ENCODE measurements around the gene RBFOX2. TPM values are rescaled to one million over a fixed set of nuclear protein-coding genes. Genes with fewer than 3 reads are reported as not detected.

The RBFOX2 gene
- total and polyA plus RNA-seq, 2 of the 8 experiments (the other 6 are each of a cell fraction or from before 2014, with no cell fraction given), result 121 to 122 TPM

DNA sequence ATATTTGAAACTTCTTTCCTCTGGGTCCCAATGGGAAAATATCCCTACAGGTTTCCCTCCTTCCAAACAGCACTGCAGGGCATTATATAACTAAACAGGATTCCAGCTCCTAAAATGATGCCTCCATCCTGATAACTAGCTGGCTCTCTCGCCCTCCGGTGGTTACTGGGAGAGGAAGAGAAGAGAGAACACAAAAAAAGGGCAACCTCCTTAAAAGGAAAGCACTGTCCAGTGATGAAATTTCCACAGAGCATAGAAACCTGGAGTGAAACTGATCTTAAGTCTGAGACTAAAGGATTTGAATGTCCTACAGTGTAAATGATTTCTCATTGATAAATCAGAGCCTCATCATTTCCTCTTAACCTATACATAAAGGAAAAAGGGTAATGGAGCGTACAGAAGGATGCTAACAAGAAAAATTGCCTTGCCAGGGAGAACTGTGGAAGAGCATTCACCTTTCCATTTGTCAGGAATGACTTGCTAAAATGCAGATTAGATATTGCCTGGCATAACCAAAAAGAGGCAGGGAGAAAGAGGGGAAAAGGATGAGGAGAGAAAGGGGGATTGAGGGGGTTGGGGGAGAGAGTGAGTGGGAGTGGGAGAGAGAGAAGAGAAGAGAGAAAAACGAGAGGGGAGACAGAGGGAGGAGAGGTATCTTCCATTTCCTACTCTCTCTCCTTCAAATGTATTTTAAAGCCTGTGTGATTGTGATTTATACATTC, 189.6 kb downstream of the RBFOX2 start:
- TF ChIP-seq CHD2 (IDR thresholded peaks at IDR 0.05; ENCODE audit: low read length) (no peak), SUZ12 (IDR thresholded peaks at IDR 0.05; ENCODE audit: low read length) (no peak), CBX8 (IDR thresholded peaks at IDR 0.05; ENCODE audit: borderline replicate concordance, low read depth, low read length) (no peak), RAD21 (IDR thresholded peaks at IDR 0.05 in 1 of 2, conservative IDR thresholded peaks at IDR 0.05 in 1 of 2; ENCODE audit: low read depth in 2 of 2, low read length in 2 of 2) (peak; percentile 50 to 70), TBP (IDR thresholded peaks at IDR 0.05; ENCODE audit: low read depth, low read length) (no peak), EGR1 (IDR thresholded peaks at IDR 0.05; ENCODE audit: borderline replicate concordance, low read depth, low read length) (no peak), YY1 (IDR thresholded peaks at IDR 0.05; ENCODE audit: low read depth, low read length) (no peak)
- TF ChIP-seq, protein P1, sequence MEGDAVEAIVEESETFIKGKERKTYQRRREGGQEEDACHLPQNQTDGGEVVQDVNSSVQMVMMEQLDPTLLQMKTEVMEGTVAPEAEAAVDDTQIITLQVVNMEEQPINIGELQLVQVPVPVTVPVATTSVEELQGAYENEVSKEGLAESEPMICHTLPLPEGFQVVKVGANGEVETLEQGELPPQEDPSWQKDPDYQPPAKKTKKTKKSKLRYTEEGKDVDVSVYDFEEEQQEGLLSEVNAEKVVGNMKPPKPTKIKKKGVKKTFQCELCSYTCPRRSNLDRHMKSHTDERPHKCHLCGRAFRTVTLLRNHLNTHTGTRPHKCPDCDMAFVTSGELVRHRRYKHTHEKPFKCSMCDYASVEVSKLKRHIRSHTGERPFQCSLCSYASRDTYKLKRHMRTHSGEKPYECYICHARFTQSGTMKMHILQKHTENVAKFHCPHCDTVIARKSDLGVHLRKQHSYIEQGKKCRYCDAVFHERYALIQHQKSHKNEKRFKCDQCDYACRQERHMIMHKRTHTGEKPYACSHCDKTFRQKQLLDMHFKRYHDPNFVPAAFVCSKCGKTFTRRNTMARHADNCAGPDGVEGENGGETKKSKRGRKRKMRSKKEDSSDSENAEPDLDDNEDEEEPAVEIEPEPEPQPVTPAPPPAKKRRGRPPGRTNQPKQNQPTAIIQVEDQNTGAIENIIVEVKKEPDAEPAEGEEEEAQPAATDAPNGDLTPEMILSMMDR (IDR thresholded peaks at IDR 0.05; ENCODE audit: control extremely low read depth in 1 of 3, insufficient read depth in 1 of 3, low read depth in 1 of 3, low read length in 3 of 3), result peak in 2 of 3 experiments; percentile 47 to 50; a peak in 3 of 4 replicates
- Histone ChIP-seq H2AFZ (ENCODE audit: low read length) (no peak overlapping the region), H4K8ac (ENCODE audit: extremely low read depth, insufficient read depth, low read length) (no peak overlapping the region), H3K9me3 (ENCODE audit: insufficient read depth in 2 of 2, low read depth in 1 of 2, low read length in 1 of 2) (no peaks in the 10 kb centered on the region), H4K5ac (ENCODE audit: insufficient read length, low read depth, low read length) (no peak overlapping the region), H3K18ac (ENCODE audit: extremely low read depth, low read length) (no peak overlapping the region), H3K79me2 (ENCODE audit: control insufficient read depth in 1 of 2, insufficient read depth in 2 of 2, low read length in 2 of 2) (peaks cover 5 to 64% of the 10 kb centered on the region in 2 experiments), H3K4me2 (ENCODE audit: insufficient read depth in 1 of 2, low read depth in 2 of 2, low read length in 2 of 2) (peak overlapping the region; percentile 72 to 89), H3K23ac (ENCODE audit: insufficient read length) (no peak overlapping the region), H4K91ac (replicated peaks; ENCODE audit: insufficient read length, low read length) (no peak overlapping the region), H3K56ac (replicated peaks; ENCODE audit: insufficient read length, low read depth, low read length) (peak overlapping the region; percentile 5), H3K36me3 (ENCODE audit: control insufficient read depth in 2 of 4, insufficient read depth in 4 of 4, low read length in 3 of 4) (no peaks in the 10 kb centered on the region), H4K20me1 (replicated peaks in 1 of 2; ENCODE audit: control insufficient read depth in 1 of 2, insufficient read depth in 2 of 2, low read length in 2 of 2) (no peaks in the 10 kb centered on the region), H2BK5ac (ENCODE audit: low read depth, low read length) (peak overlapping the region; percentile 45; the same call in 1 of the 2 replicates), H3K27me3 (replicated peaks in 1 of 4; ENCODE audit: control insufficient read depth in 3 of 4, extremely low read depth in 1 of 4, insufficient read depth in 3 of 4, low read length in 3 of 4) (no peaks in the 10 kb centered on the region), H2BK12ac (ENCODE audit: low read depth, low read length) (no peak overlapping the region), H2BK15ac (ENCODE audit: low read length) (no peak overlapping the region), H3K4me1 (replicated peaks in 1 of 4; ENCODE audit: control insufficient read depth in 3 of 4, insufficient read depth in 4 of 4, low read length in 3 of 4) (peaks cover 2 to 28% (median 18%) of the 10 kb centered on the region in 4 experiments; a peak in 6 of 7 replicates), H3K27ac (ENCODE audit: low read depth, low read length) (no peak overlapping the region), H2BK20ac (ENCODE audit: low read length) (no peak overlapping the region), H2AK5ac (ENCODE audit: low read depth, low read length) (no peak overlapping the region), H3K9ac (replicated peaks in 1 of 4; ENCODE audit: extremely low read depth in 1 of 4, low read depth in 3 of 4, low read length in 3 of 4) (no peak overlapping the region), H3K79me1 (ENCODE audit: low read depth, low read length) (no peaks in the 10 kb centered on the region), H2BK120ac (replicated peaks; ENCODE audit: low read depth, low read length) (no peak overlapping the region), H3K23me2 (ENCODE audit: low read depth, low read length) (peaks cover 6% of the 10 kb centered on the region; the same call in 1 of the 2 replicates), H3K4ac (replicated peaks; ENCODE audit: insufficient read length, low read depth, low read length) (no peak overlapping the region), H3K14ac (ENCODE audit: insufficient read length) (no peak overlapping the region), H3K4me3 (ENCODE audit: extremely low read depth in 1 of 4, insufficient read depth in 2 of 4, low read depth in 3 of 4, low read length in 4 of 4) (peak overlapping the region; percentile 1 to 89 (median 74); a peak in 5 of 8 replicates)
- ChIA-PET POLR2A (ENCODE audit: partially characterized antibody) (interaction anchor here (1.2 kb wide), 1 partner anchor 212 kb away, joined by 3 read pairs; no protein-coding TSS in a partner anchor), CTCF (ENCODE audit: partially characterized antibody) (interaction anchor here (0.8 to 1.5 kb wide), 5 partner anchors 57 to 209 kb away, joined by 3 to 4 read pairs (median 3); no protein-coding TSS in a partner anchor)
- peak; percentile 66 for FAIRE-seq
- WGBS, 2 experiments (ENCODE audit: extremely low coverage in 1 of 2, insufficient coverage in 1 of 2, insufficient read length in 1 of 2, insufficient replicate concordance in 2 of 2, low coverage in 1 of 2, low lambda C conversion rate in 2 of 2, missing lambda C conversion rate in 1 of 2), result 38 to 100% methylated on average over 1 to 3 of the region's 4 CpGs
- no peak for DNase-seq (ENCODE audit: low read depth in 1 of 2, low spot score in 2 of 2)

Measured in H1 (cell line).